Measurements from ENCODE around the gene GFPT2.

DNA sequence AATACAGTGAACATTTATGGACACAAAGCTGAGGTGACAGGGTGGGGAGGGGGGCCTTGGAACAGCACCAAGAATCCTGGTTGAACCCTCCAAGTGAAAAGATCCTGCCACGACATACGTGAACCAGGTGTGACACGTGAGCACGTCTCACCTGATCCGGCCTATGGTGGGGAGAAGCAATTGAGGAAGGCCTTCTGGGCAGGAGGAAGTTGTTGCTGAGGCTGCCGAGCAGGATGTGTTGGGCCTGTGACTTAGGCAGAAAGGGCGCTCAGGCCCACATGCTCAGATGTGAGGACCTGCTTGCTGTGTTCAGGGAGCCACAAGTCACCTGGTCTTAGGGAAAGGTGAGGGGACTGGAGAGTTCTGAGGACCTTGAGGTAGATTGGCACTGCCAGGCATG is 58.7 kb downstream of the GFPT2 start:
- TF ChIP-seq, protein P1, sequence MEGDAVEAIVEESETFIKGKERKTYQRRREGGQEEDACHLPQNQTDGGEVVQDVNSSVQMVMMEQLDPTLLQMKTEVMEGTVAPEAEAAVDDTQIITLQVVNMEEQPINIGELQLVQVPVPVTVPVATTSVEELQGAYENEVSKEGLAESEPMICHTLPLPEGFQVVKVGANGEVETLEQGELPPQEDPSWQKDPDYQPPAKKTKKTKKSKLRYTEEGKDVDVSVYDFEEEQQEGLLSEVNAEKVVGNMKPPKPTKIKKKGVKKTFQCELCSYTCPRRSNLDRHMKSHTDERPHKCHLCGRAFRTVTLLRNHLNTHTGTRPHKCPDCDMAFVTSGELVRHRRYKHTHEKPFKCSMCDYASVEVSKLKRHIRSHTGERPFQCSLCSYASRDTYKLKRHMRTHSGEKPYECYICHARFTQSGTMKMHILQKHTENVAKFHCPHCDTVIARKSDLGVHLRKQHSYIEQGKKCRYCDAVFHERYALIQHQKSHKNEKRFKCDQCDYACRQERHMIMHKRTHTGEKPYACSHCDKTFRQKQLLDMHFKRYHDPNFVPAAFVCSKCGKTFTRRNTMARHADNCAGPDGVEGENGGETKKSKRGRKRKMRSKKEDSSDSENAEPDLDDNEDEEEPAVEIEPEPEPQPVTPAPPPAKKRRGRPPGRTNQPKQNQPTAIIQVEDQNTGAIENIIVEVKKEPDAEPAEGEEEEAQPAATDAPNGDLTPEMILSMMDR (IDR thresholded peaks at IDR 0.05), result no peak
- TF ChIP-seq POLR2AphosphoS5 (IDR thresholded peaks at IDR 0.05), result no peak

Data from sigmoid colon (tissue), 4 donors.